IPS-11a (cell line): ENCODE measurements around the gene SDCCAG8.

Source experiments
- H3K4me3 ChIP-seq: one replicate; pipeline ENCODE4 v1.5.1; 2013; ENCODE audit warnings: low read depth, low read length, control low read depth

The SDCCAG8 gene

DNA sequence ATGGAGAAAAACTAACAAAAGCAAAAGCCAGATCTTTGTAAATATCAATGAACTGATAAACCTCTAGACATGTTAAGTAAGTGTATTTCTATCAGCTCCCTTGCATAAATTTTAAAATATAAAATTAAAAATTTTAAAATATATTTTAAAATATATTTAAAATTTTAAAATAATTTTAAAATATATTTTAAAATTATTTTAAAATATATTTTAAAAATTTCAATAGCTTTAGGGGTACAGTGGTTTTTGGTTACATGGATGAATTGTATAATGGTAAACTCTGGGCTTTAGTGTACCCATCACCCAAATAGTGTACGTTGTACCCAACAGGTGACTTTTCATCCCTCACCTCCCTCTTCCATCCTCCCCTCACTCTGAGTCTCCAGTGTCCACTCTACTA lies 279.2 kb downstream of the SDCCAG8 start:
- H3K4me3 ChIP-seq, result no peak overlapping the region

DNA sequence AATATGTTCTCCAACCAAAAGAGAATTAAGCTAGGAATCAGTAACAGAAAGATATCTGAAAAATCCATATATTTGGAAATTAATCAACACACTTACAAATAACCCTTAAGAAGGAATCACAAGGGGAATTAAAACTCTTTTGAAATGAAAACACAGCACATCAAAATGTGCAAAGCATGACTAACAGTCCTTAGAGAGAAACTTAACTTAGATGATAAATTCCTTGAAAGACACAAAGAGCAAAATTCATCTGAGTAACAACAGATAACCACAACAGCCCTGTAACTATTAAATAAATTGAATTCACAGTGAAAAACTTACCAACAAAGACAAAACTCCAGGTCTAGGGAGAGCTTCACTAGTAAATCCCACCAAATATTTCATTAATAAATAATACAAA lies 283.8 kb downstream of the SDCCAG8 start:
- H3K4me3 ChIP-seq, result no peak overlapping the region

DNA sequence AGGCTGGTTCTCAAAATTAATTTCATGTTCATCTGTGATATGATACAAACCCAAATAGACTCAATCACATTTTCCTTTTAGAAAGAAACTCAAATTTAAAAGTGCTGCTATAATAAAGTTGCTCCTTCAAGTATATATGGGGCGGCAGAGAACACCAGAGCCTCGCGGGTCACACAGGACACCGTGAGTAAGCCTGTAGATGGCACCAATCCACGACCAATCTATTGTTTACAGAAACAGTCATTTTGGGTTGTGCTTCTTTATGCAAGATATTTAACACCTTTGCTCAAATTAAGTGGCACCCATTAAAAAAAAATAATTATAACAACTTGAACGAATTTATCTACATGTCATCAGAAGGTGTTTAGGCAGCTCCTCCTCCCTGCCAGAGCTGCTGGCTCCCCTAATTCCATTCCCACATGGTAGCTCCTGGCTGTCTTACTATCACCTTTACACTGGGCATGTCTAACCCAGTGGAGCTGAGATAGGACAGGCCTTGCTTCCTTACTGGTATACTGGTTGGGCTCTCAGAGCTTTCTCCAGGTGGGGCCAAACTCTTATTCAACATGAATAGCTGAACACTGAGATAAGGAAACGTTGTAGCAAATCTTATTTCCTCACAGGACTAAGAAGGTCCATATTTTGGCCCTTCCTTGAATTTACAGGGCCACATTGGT lies 287.0 kb downstream of the SDCCAG8 start:
- no peak overlapping the region for H3K4me3 ChIP-seq

DNA sequence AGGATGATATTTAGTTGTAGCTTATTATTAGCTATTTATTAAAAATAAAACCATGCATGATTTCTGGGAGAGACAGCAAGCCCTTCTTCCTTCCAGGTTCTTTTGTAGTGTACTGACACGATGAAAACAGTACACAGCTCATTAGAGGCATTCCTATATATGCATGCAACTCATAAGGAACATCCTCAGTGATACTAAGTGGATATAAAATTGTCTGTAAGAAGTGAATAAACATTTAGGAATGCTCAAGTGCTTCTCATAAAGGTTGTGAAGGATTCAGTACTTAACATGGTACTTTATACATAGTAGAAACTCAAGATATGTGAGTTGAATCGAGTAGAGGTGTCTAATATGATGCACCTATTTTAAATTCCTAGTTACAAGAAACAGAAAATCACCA lies 287.7 kb downstream of the SDCCAG8 start:
- H3K4me3 ChIP-seq, result no peak overlapping the region

DNA sequence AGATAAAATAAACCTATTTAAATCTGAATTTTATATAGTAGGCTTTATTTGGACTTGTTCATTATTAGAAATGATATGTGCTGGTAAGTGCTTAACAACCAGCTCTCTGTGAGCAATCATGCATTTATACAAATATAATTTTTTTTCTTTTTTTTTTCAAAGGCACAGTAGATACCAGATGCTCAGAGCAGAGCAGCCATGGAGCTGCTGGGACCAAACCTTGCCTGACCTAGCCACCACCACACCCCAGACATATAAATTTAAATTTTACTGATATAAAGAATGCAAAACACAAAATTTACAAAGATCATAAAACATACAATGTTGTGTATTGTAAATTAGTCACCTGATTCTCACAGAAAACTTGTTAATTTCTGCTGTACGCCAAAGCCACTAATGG lies 290.6 kb downstream of the SDCCAG8 start:
- H3K4me3 ChIP-seq, result no peak overlapping the region

DNA sequence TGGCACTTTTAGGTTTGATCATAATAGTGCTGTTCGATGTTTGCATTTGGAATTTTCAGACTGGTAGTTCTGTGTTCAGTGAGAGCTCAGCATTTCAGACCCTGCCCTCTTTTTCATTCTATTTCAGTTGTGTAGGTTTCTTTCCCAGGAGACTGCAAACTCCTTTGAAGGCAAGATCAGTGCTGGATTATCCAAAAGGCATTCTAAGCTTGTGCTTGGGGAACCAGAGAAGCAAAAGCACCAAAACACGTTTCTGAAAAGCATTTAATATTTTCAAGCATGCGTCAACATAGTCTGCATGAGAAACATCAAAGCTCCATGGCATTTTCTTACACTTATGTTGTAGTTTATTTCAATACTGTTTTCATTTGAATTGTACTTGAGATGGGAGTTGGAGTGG lies 292.1 kb downstream of the SDCCAG8 start:
- no peak overlapping the region for H3K4me3 ChIP-seq

DNA sequence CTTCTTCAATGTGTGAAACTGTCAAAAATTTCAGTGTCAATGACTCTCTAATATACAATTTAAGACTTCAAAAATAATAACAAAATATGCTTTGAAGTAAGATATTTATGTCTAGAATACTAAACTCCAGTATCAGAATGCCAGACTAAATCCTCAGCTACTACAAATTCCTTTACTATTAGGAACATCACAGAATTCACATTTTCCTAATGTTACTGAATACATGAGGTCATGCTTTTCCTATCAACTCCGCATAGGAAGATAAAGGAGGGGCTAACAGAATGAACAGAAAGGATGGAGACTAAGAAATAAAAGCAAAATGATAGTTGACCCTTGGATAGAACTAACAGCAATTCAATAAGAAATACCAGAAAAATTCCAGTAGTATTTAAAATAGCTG lies 292.7 kb downstream of the SDCCAG8 start:
- no peak overlapping the region for H3K4me3 ChIP-seq

DNA sequence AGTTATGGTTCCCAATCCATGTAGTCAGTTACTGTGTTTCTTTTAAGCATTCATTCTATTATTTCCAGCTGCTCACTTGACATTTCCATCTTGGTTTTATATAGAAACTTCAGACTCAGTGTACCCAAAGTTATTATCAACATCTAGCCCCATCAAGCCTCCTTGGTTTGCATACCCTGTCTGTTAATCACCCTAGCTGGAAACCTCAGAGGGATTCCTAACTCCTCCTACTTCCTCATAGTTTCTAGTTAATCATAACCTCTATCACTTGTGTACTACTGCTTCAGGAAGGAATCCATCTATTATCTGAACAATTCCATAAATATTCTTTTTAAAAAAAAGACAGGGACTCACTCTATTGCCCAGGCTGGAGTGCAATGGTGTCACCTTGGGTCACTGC lies 293.3 kb downstream of the SDCCAG8 start:
- no peak overlapping the region for H3K4me3 ChIP-seq
